ENCODE data around the gene C1QTNF1.

C1QTNF1 gene

GRCh38 chr17:78995761-78996451, 28.1 kb upstream of the C1QTNF1 start:
- no peak overlapping the region for H3K27ac ChIP-seq
- no peak for DNase-seq
- H3K9me3 ChIP-seq (ENCODE audit: severe bottlenecking) = no peaks in the 10 kb centered on the region
- no peak overlapping the region for H3K4me3 ChIP-seq (ENCODE audit: low read depth, low read length)
- no peaks in the 10 kb centered on the region for H3K27me3 ChIP-seq (ENCODE audit: insufficient read depth, low read depth, severe bottlenecking)
- peaks cover 84% of the 10 kb centered on the region for H3K36me3 ChIP-seq
- TF ChIP-seq CTCF (IDR thresholded peaks at IDR 0.05; ENCODE audit: low read depth, low read length) = no peak

- no peaks in the 10 kb centered on the region for H3K27me3 ChIP-seq (ENCODE audit: insufficient read depth, low read depth, severe bottlenecking)
- H3K36me3 ChIP-seq = peaks cover 76% of the 10 kb centered on the region
- H3K9me3 ChIP-seq (ENCODE audit: severe bottlenecking) = no peaks in the 10 kb centered on the region
- no peak overlapping the region for H3K4me3 ChIP-seq (ENCODE audit: low read depth, low read length)
- H3K27ac ChIP-seq = no peak overlapping the region
- no peak for DNase-seq
- no peak for TF ChIP-seq CTCF (IDR thresholded peaks at IDR 0.05; ENCODE audit: low read depth, low read length)
Observed at GRCh38 chr17:78996781-78997201, 27.2 kb upstream of the C1QTNF1 start.

GRCh38 chr17:78997231-78997741, 26.7 kb upstream of the C1QTNF1 start:
- no peak for TF ChIP-seq CTCF (IDR thresholded peaks at IDR 0.05; ENCODE audit: low read depth, low read length)
- H3K4me3 ChIP-seq (ENCODE audit: low read depth, low read length) = no peak overlapping the region
- H3K27ac ChIP-seq = no peak overlapping the region
- H3K9me3 ChIP-seq (ENCODE audit: severe bottlenecking) = no peaks in the 10 kb centered on the region
- DNase-seq = no peak
- peaks cover 76% of the 10 kb centered on the region for H3K36me3 ChIP-seq
- H3K27me3 ChIP-seq (ENCODE audit: insufficient read depth, low read depth, severe bottlenecking) = no peaks in the 10 kb centered on the region

- H3K27me3 ChIP-seq (ENCODE audit: insufficient read depth, low read depth, severe bottlenecking) = no peaks in the 10 kb centered on the region
- no peaks in the 10 kb centered on the region for H3K9me3 ChIP-seq (ENCODE audit: severe bottlenecking)
- no peak overlapping the region for H3K27ac ChIP-seq
- DNase-seq = no peak
- H3K36me3 ChIP-seq = peaks cover 76% of the 10 kb centered on the region
- no peak overlapping the region for H3K4me3 ChIP-seq (ENCODE audit: low read depth, low read length)
- no peak for TF ChIP-seq CTCF (IDR thresholded peaks at IDR 0.05; ENCODE audit: low read depth, low read length)
Observed at GRCh38 chr17:78997881-78998280, 26.1 kb upstream of the C1QTNF1 start.

GRCh38 chr17:78998311-78999055, 25.5 kb upstream of the C1QTNF1 start:
- Histone ChIP-seq H3K36me3 (peaks cover 71% of the 10 kb centered on the region), H3K27me3 (ENCODE audit: insufficient read depth, low read depth, severe bottlenecking) (no peaks in the 10 kb centered on the region), H3K4me3 (ENCODE audit: low read depth, low read length) (no peak overlapping the region), H3K9me3 (ENCODE audit: severe bottlenecking) (no peaks in the 10 kb centered on the region), H3K27ac (no peak overlapping the region)
- TF ChIP-seq CTCF (IDR thresholded peaks at IDR 0.05; ENCODE audit: low read depth, low read length) = no peak
- DNase-seq = no peak

All from WERI-Rb-1 (cell line).